GM18868 (cell line): Measurements from ENCODE around the gene NOL3.

Experiments used
- ATAC-seq: cut with Tn5 transposase; IDR thresholded peaks from one replicate; pipeline ENCODE4 v1.9.1; 2021; ENCODE audit warnings: mild to moderate bottlenecking, moderate library complexity; ENCODE audit not compliant: unreplicated experiment

NOL3 gene

GRCh38 chr16:67202426-67202825, 32.1 kb downstream of the NOL3 start:
- ATAC-seq: no peak

- no peak for ATAC-seq
Observed at GRCh38 chr16:67202956-67203493, 32.7 kb downstream of the NOL3 start.

DNA sequence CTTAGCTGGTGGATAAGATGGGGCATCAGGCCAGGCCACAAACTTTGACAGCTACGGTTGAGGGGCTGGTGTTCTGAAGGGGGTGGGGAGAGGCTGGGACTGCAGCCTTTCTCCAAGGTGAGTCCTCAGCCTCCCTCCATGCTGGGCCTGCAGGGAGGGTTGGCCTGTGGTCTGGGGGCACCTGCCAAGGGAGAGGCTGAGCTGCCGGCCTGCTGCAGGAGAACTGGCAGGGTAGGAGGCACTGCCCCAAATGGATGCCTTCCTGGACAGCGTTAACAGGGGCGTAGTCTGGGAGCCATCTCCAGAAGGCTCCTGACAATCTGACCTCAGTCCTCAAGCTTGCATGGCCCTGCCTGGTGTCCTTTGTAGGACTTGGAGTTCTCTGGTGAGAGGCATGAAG, 33.7 kb downstream of the NOL3 start:
- ATAC-seq: no peak

DNA sequence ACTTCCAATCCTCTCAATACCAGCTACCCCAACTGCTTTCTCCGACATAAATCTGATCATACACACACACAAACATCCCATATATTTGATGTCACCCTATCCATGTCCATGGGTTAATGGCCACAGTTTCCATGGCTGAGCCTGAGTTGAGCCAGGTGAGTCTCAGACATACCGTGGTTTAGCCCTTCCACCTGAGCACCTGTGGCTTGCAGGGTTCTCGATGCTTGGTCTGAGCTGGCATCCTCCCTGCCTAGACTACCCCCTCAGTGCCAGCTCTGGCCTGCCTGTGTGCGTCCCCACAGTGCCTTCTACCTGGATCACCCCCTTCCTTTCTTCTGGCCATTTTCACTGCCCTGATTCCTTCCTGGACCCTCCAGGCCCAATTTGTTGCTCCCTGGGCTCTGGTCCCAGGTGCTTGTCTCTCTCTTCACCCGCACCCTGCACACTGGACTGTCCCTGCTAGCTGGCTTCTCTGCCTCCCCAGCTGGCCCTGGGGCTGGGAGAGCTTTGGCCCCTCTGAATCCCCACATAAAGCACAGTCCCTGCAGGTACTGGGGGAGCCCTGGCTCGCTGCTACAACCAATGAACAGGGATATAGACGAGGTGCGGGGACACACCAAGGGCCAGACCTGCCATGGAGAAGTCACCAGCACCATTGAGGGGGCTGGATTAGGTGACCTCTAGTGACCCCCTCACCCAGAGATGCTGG, 35.9 kb downstream of the NOL3 start:
- ATAC-seq: no peak

GRCh38 chr16:67206838-67207248, 36.5 kb downstream of the NOL3 start:
- no peak for ATAC-seq

GRCh38 chr16:67207249-67208091, 37.1 kb downstream of the NOL3 start:
- no peak for ATAC-seq

DNA sequence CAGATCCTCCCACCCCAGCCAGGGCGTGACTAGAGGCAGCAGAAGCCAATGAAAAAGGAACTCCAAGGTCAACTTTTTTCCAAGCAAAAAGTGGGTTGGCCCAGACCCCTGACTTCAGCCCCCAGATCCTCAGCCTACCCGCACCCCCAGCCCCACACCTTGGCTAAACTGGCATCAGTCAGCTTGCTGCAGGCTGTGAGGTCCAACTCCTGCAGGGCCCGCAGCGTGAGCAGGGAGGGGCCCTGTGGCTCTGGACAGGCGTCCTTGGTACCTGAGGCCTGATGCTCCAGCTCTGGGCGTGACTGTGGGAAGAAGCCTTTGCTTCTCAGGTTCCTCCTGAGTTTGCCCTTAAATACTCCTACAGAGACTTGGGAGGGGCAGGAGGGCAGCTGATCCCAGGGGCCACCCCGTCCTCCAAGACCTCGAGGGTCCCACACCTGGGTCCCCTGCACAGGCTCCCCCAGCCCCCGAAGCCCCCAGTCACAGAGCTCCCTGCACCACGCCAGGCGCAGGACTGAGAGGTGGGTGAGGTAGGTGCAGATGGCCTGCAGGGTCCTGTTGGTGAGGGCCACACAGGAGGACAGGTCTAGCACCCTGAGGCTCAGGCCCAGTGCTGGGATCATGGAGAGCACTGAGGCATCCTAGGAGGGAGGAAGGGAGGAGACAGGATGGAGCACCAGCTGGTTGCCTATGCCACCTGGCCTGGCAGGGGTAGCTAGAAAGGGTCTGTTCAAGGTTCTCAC, 38.0 kb downstream of the NOL3 start:
- ATAC-seq: no peak

DNA sequence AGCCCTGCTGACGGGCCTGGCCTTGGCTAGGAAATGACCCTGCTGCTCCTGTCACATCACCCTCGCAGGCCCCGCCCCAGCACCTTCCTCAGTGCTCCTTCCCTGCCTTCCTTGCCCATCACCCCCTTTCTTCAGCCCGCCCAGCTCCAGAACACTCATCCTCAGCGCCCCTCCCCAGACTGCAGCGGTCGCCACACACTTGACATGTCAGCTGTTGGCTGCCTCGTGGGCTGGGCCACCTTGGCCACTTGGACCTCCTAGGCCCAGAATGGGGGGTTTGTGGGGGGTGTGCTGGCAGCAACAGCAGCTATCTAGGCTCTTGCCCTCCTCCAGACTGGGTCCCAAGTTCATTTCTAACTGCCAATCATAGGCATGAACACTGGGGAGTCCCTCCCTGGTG, 39.2 kb downstream of the NOL3 start:
- ATAC-seq: no peak

GRCh38 chr16:67210069-67210937, 40.0 kb downstream of the NOL3 start:
- no peak for ATAC-seq

DNA sequence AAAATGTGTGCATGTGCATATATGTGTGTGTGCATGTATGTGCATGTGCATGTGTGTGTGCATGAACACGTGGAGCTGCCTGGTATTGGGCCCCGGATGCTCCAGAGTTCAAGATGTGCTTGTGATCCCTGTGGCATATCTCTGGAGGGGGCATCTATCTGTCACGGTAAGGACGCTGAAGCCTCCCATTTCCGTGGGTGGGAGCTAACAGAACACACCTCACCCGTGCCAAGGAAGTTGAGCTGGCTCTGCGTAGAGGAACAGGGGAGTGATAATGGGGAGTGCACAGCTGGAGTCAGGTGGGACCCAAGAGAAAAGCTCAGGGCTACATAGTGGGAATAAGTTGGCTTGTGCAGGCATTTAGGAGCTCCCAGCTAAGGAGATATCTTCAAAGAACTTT, 41.3 kb downstream of the NOL3 start:
- no peak for ATAC-seq

- ATAC-seq: no peak
Observed at GRCh38 chr16:67212766-67213165, 42.4 kb downstream of the NOL3 start.

- no peak for ATAC-seq
Observed at GRCh38 chr16:67213197-67214019, 43.1 kb downstream of the NOL3 start.

DNA sequence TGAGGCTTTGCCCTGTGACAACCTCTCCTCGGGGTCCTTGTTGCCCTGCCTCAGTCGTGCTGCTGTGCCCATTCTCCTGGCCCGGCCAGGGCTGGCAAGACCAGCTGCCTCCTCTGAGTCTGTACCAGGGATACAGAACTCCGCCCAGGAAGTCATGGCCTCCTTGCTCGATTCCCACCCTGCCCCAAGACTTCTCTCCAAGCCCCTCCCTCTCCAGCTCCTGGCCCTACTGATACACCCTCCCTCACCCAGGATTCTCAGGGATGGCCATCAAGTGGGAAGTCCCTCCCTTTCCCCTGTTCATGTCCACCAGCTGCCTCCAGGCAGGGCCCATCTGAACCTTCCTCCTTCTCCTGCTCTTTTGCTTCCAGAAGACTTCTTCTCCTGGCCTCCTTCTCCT, 45.4 kb downstream of the NOL3 start:
- ATAC-seq: no peak

GRCh38 chr16:67216612-67217490, 46.5 kb downstream of the NOL3 start:
- ATAC-seq: no peak

DNA sequence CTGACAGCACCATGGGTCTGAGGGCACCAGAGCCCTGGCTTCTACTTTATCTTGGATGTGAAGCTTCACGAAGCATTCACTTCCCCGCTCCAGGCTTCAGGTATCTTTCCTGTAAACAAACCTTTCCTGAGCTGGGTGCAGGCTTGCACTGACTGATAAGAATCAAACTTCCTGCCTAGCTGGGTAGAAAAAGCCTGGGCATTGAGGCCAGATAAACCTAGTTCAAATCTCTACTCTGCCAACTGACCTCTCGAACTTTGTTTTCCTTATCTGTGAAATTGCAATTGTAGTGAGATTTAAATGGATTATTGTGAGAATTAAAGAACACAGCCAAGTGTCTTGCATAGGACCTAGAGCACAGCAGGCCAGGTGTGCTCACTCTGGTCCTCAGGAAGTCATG, 53.7 kb downstream of the NOL3 start:
- ATAC-seq: no peak
